GM19455 (cell line): Measurements from ENCODE around the gene KDELR3.

Experiments
- ATAC-seq: cut with Tn5 transposase; IDR thresholded peaks from one replicate; pipeline ENCODE4 v1.9.1; 2021; ENCODE audit not compliant: unreplicated experiment

Gene KDELR3

DNA sequence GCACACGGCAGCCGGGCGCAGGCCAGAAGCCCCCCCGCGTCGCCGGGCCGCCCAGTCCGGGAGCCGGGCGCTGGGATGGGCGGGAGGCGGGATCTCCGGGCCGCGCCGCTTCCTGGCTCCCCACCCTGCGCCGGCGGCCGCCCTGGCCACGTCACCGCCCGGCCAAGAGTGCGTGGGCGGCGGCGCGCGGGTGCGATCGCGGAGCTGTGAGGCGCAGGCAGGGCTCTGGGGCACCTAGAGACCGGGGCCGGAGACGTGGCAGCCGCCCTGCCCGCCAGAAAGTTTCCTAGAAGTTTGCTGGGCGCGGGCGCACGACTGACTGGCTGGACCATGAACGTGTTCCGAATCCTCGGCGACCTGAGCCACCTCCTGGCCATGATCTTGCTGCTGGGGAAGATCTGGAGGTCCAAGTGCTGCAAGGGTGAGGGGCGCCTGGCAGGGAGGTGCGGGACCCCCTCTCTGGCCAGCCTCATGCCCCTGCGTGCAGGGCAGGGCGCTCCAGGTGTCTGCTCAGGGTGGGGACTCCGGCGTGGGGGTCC is at the start of gene KDELR3:
Gene KDELR3 (plus strand): TSS at position 193 of the 539 bp plus-strand sequence. CDS start 138 bp downstream, at position 331.
- ATAC-seq: no peak

DNA sequence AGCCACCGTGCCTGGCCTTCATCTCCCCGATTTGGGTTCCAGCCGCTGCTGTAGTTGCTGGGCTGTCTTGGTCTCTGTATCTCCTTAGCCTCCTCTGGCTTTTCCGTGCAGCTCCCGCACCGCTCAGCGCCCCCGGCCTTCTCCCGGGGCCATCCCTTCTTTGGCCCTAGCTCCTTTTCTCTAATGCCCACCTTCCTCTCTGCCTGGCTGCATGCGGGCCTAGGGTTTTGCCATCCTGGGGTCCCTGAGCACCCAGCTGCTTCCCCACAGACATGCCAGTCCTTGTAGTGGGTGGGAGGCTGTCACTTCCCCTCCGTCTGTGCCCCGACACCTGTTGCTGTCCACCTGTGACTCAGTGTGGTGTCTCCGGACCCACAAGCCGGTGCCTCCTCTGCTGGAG is 49.3 kb upstream of the KDELR3 start:
- no peak for ATAC-seq

GRCh38 chr22:38419121-38419857 is 48.6 kb upstream of the KDELR3 start:
- no peak for ATAC-seq

- no peak for ATAC-seq
These were observed 48.1 kb upstream of the KDELR3 start for GRCh38 chr22:38419858-38420160.

- ATAC-seq: no peak
These were observed 47.2 kb upstream of the KDELR3 start for GRCh38 chr22:38420734-38421133.

GRCh38 chr22:38422611-38423511 is 45.0 kb upstream of the KDELR3 start:
- ATAC-seq: no peak

- ATAC-seq: no peak
These were observed 44.1 kb upstream of the KDELR3 start for GRCh38 chr22:38423512-38424503.

DNA sequence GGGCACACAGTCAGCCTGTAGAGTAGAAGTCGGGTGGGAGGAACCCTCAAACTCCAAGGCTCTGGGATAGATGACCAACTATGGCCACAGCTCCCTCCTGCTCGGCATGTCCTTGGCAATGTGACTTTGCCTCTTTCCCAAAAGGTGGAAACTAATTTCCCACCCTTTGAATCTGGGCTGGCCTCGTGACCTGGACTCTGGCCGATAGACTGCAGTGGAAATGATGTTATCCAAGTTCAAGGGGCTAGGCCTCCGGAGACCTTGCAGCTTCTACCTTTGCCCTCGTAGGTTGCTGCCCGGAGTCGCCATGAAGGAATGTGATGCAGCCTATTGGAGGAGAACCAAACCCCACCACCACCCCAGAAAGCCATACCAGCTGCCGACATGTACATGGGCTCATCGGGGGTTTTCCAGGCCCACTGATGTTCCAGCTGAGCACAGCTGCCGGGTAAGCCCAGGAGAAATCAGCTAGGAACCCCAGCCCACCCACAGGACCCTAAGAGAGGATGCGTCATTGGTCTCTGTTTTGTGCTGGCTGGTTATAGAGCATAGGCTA is 43.3 kb upstream of the KDELR3 start:
- no peak for ATAC-seq

DNA sequence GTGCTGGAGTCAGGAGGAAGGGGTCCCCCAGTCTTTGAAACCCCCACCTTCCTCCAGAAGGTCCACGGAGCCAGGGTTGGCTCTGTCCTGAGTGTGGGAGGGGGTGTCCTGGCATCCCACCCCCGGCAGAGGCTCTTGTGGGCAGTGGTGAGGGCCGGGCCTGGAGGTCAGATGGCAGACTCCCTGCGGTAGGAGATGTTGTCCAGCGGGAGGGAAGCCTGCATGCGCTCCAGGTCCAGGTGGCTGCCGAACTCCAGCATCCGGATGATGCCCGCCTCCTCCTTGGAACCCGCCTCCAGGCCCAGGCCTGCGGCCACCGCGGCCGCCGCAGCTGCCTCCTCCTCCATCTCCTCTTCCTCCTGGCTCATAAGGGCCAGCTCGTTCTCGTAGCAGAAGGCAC is 41.3 kb upstream of the KDELR3 start:
- ATAC-seq: no peak

- no peak for ATAC-seq
These were observed 40.4 kb upstream of the KDELR3 start for GRCh38 chr22:38427465-38427864.

GRCh38 chr22:38427940-38428339 is 40.0 kb upstream of the KDELR3 start:
- no peak for ATAC-seq

DNA sequence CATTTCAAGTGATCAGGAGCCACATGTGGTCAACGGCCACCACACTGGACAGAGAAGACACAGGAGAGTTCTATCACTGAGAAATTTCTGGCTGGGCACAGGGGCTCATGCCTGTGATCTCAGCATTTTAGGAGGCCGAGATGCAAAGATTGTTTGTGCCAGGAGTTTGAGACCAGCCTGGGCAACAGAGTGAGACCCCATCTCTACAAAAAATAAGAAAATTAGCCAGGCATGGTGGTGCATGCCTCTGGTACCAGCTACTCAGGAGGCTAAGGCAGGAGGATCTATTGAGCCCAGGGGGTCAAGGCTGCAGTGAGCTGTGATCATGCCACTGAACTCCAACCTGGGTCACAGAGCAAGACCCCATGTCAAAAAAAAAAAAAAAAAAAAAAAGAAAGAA is 39.2 kb upstream of the KDELR3 start:
- no peak for ATAC-seq

DNA sequence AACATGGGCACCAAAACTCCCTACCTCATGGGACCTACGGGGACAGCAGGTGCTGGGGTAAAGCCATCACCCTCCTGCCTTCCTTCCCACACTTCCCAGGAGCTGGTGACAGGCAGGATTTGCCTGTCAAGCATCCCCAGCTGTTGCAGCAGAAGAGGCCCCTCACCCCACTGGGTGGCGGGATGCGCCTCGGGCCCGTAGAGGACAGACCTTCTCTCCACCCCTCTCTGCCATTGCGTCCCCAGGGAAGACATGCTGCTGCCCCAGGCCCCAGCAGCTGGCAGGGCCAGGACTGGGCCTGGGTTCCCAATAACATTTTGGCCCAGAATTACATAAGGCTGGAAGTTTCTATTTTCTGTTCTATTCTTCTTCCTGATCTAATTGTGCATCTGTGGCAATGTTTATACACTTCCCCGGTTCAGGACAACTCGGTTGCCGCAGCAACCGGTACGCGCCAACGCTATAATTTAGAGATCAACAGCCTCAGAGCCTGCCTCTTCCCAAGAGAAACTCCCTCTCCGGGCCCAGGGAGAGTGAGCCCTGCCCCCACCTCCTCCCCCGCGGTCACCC is 38.3 kb upstream of the KDELR3 start:
- no peak for ATAC-seq

GRCh38 chr22:38431266-38432010 is 36.5 kb upstream of the KDELR3 start:
- ATAC-seq: no peak

- no peak for ATAC-seq
These were observed 35.6 kb upstream of the KDELR3 start for GRCh38 chr22:38432264-38432663.

GRCh38 chr22:38433871-38434270 is 34.0 kb upstream of the KDELR3 start:
- ATAC-seq: no peak

DNA sequence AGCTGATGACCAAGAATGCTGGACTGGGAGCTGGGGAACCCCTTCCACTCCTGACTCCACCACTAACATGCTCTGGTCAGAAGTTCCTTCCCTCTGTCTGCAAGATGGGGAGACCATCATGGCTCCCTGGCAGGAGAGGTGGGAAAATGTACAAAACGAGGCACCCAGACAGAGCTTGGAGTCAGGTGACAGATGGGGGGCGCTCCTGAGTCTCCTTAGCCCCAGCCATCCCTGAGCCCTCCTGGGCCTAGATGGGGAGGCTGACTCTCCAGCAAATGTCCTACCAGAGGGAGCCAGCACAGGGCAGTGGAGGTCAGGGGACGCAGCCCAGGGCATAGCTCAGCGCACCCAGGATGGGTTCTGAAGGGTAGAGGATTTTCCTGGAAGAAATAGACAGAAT is 32.9 kb upstream of the KDELR3 start:
- no peak for ATAC-seq

GRCh38 chr22:38435965-38436364 is 31.9 kb upstream of the KDELR3 start:
- no peak for ATAC-seq

GRCh38 chr22:38436629-38437395 is 31.1 kb upstream of the KDELR3 start:
- no peak for ATAC-seq
